ENCODE results near the gene FBH1.

- TF ChIP-seq CTCF (IDR thresholded peaks at IDR 0.05; ENCODE audit: poor library complexity, severe bottlenecking) (no peak), SMC3 (conservative IDR thresholded peaks at IDR 0.05; ENCODE audit: poor library complexity) (no peak), EZH2 (IDR thresholded peaks at IDR 0.05; ENCODE audit: borderline replicate concordance, insufficient read depth, low read length, poor library complexity, severe bottlenecking) (no peak), RAD21 (conservative IDR thresholded peaks at IDR 0.05) (no peak), REST (IDR thresholded peaks at IDR 0.05; ENCODE audit: borderline replicate concordance) (no peak), MXI1 (conservative IDR thresholded peaks at IDR 0.05; ENCODE audit: poor library complexity, severe bottlenecking) (no peak), POLR2AphosphoS5 (IDR thresholded peaks at IDR 0.05) (no peak), EP300 (conservative IDR thresholded peaks at IDR 0.05; ENCODE audit: poor library complexity, severe bottlenecking) (no peak)
These were observed 4.4 kb downstream of the FBH1 start for GRCh38 chr10:5894403-5894802.

Data from neural cell (in vitro differentiated cells).